VCaP (cell line): ENCODE measurements around the gene SCAP.

Source experiments
- H3K27ac ChIP-seq: fragments of 450-650 bp; 2 replicates; pipeline ENCODE4 v1.5.1; 2017
- TF ChIP-seq, protein P1 (sequence below): fragments of 450-650 bp; conservative IDR thresholded peaks from 2 replicates; pipeline ENCODE4 v1.5.1; 2017; ENCODE audit warnings: mild to moderate bottlenecking, moderate library complexity

Gene SCAP

GRCh38 chr3:47411696-47412452 lies 63.9 kb downstream of the SCAP start:
- no peak overlapping the region for H3K27ac ChIP-seq
- TF ChIP-seq, protein P1, sequence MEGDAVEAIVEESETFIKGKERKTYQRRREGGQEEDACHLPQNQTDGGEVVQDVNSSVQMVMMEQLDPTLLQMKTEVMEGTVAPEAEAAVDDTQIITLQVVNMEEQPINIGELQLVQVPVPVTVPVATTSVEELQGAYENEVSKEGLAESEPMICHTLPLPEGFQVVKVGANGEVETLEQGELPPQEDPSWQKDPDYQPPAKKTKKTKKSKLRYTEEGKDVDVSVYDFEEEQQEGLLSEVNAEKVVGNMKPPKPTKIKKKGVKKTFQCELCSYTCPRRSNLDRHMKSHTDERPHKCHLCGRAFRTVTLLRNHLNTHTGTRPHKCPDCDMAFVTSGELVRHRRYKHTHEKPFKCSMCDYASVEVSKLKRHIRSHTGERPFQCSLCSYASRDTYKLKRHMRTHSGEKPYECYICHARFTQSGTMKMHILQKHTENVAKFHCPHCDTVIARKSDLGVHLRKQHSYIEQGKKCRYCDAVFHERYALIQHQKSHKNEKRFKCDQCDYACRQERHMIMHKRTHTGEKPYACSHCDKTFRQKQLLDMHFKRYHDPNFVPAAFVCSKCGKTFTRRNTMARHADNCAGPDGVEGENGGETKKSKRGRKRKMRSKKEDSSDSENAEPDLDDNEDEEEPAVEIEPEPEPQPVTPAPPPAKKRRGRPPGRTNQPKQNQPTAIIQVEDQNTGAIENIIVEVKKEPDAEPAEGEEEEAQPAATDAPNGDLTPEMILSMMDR, result no peak

GRCh38 chr3:47410801-47411646 lies 64.7 kb downstream of the SCAP start:
- TF ChIP-seq, protein P1, result no peak
- H3K27ac ChIP-seq, result no peak overlapping the region

GRCh38 chr3:47410417-47410720 lies 65.4 kb downstream of the SCAP start:
- TF ChIP-seq, protein P1, result no peak
- no peak overlapping the region for H3K27ac ChIP-seq

GRCh38 chr3:47409688-47410416 lies 65.9 kb downstream of the SCAP start:
- H3K27ac ChIP-seq, result no peak overlapping the region
- TF ChIP-seq, protein P1, result no peak

- TF ChIP-seq, protein P1, result no peak
- no peak overlapping the region for H3K27ac ChIP-seq
Measured at GRCh38 chr3:47409284-47409683, 66.5 kb downstream of the SCAP start.

GRCh38 chr3:47408839-47409229 lies 66.9 kb downstream of the SCAP start:
- no peak overlapping the region for H3K27ac ChIP-seq
- TF ChIP-seq, protein P1, result no peak
